Upper lobe of right lung (tissue), 1 donor: ENCODE data around the gene MTAP. TPM values are rescaled to one million over a fixed set of nuclear protein-coding genes. Genes with fewer than 3 reads are reported as not detected.
A peak's percentile ranks its signal among the peaks of the same experiment; 100 is the strongest.

ENCODE experiments used
- ATAC-seq: fragments of 200-7000 bp; cut with Tn5 transposase; one replicate; pipeline ENCODE4 v1.9.1; 2020; ENCODE audit warnings: mild to moderate bottlenecking, moderate library complexity
- DNase-seq: peaks from one replicate; pipeline ENCODE4 v3.0.0-alpha.2; 2020
- H3K27ac ChIP-seq: fragments of 200-600 bp; one replicate; pipeline ENCODE4 v1.8.0; 2022
- H3K27me3 ChIP-seq: fragments of 200-600 bp; one replicate; pipeline ENCODE4 v1.8.0; 2022; ENCODE audit warnings: mild to moderate bottlenecking
- H3K36me3 ChIP-seq: fragments of 200-600 bp; one replicate; pipeline ENCODE4 v1.8.0; 2022
- H3K4me1 ChIP-seq: fragments of 200-600 bp; one replicate; pipeline ENCODE4 v1.8.0; 2022
- H3K4me3 ChIP-seq: fragments of 200-600 bp; one replicate; pipeline ENCODE4 v1.8.0; 2022; ENCODE audit warnings: mild to moderate bottlenecking
- H3K9me3 ChIP-seq: fragments of 200-600 bp; one replicate; pipeline ENCODE4 v1.8.0; 2022
- intact Hi-C: fragments of 100-400 bp; cut with DNase I; formaldehyde crosslinking; loops from one replicate; pipeline ENCODE4 v1.11.0; 2022
- total RNA-seq: library from RNA; stranded (reverse); fragmentation: NEBNext Ultra II Directional; extraction: Animal tissue kit (Norgen Biotek cat#: 25700); gene quantifications from one replicate; pipeline ENCODE4 v1.2.1, GENCODE V29; 2021
- TF ChIP-seq, protein P1 (sequence below): fragments of 200-600 bp; IDR thresholded peaks from one replicate; pipeline ENCODE4 v1.8.0; 2022; ENCODE audit warnings: antibody characterized with exemption
- donor health status: DM: no; HTN: yes; CAD: no; lungs with severe emphysema.

MTAP gene
- total RNA-seq, 1 donor from 2014 or later = 40.6 TPM

DNA sequence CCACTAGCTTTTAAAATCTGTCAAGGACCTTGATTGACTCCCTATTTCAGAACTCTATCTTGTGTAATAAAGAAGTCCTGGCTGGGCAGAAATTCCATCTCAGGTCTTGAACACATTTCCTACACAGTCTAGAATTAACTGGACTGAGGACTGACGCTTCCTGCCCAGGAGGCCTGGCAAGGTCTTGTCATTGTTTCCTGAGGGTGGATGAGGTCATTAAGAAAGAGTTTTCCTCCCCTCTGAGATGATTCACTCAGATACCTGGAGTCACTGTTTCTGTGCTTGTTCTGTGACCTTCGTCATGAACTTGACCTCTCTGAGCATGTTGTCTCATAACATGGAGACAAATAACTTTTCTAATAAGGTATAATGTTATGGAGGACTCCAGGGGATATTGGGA lies 10.0 kb downstream of the MTAP start:
- Histone ChIP-seq H3K36me3 (peaks cover 55% of the 10 kb centered on the region), H3K27me3 (no peaks in the 10 kb centered on the region), H3K9me3 (no peaks in the 10 kb centered on the region), H3K4me1 (peaks cover 11% of the 10 kb centered on the region), H3K27ac (no peak overlapping the region), H3K4me3 (no peak overlapping the region)
- intact Hi-C loops = loop anchor here (5.0 to 10.0 kb wide), 2 partner anchors 192 to 430 kb away; partner anchors contain the start of gene CDKN2B
- no peak for ATAC-seq
- no peak for DNase-seq
- TF ChIP-seq, protein P1, sequence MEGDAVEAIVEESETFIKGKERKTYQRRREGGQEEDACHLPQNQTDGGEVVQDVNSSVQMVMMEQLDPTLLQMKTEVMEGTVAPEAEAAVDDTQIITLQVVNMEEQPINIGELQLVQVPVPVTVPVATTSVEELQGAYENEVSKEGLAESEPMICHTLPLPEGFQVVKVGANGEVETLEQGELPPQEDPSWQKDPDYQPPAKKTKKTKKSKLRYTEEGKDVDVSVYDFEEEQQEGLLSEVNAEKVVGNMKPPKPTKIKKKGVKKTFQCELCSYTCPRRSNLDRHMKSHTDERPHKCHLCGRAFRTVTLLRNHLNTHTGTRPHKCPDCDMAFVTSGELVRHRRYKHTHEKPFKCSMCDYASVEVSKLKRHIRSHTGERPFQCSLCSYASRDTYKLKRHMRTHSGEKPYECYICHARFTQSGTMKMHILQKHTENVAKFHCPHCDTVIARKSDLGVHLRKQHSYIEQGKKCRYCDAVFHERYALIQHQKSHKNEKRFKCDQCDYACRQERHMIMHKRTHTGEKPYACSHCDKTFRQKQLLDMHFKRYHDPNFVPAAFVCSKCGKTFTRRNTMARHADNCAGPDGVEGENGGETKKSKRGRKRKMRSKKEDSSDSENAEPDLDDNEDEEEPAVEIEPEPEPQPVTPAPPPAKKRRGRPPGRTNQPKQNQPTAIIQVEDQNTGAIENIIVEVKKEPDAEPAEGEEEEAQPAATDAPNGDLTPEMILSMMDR = no peak

- ATAC-seq = peak; percentile 91
- DNase-seq = peak; percentile 83
- Histone ChIP-seq H3K27me3 (no peaks in the 10 kb centered on the region), H3K4me3 (no peak overlapping the region), H3K9me3 (no peaks in the 10 kb centered on the region), H3K27ac (no peak overlapping the region), H3K4me1 (peaks cover 11% of the 10 kb centered on the region), H3K36me3 (peaks cover 62% of the 10 kb centered on the region)
- intact Hi-C loops = loop anchor here (5.0 to 10.0 kb wide), 2 partner anchors 192 to 429 kb away; partner anchors contain the start of gene CDKN2B
- TF ChIP-seq, protein P1 = peak; percentile 92
Observed at GRCh38 chr9:21812946-21813568, 10.6 kb downstream of the MTAP start.

- intact Hi-C loops = loop anchor here (5.0 to 10.0 kb wide), 2 partner anchors 191 to 428 kb away; partner anchors contain the start of gene CDKN2B
- H3K4me1 ChIP-seq = peaks cover 11% of the 10 kb centered on the region
- ATAC-seq = peak; percentile 73
- no peak overlapping the region for H3K27ac ChIP-seq
- DNase-seq = no peak
- H3K9me3 ChIP-seq = no peaks in the 10 kb centered on the region
- TF ChIP-seq, protein P1 = peak; percentile 79
- no peaks in the 10 kb centered on the region for H3K27me3 ChIP-seq
- no peak overlapping the region for H3K4me3 ChIP-seq
- H3K36me3 ChIP-seq = peaks cover 67% of the 10 kb centered on the region
Observed at GRCh38 chr9:21813575-21814473, 11.4 kb downstream of the MTAP start.

DNA sequence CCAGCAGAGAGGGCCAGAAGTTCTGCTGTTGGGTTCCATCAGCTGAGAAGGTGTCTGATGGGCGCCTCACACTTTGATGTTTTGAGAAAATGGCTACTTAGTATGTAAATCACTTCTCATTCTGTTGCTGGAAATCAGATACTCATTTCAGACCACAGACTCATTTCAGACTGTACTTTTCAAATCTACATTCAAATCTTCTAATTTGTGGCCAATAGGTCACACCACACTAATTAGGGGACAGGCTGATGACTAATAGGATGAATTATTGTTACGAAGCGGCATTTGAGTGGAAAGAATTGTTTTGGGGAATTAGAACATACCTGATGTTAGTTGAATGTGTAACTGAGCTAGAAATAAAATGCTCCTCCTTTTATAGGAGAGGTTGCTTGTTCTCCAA lies 13.2 kb downstream of the MTAP start:
- H3K27ac ChIP-seq = no peak overlapping the region
- DNase-seq = no peak
- H3K36me3 ChIP-seq = peaks cover 59% of the 10 kb centered on the region
- ATAC-seq = no peak
- peaks cover 11% of the 10 kb centered on the region for H3K4me1 ChIP-seq
- no peaks in the 10 kb centered on the region for H3K9me3 ChIP-seq
- H3K27me3 ChIP-seq = no peaks in the 10 kb centered on the region
- no peak overlapping the region for H3K4me3 ChIP-seq
- intact Hi-C loops = loop anchor here (10.0 kb wide), 1 partner anchor 189 kb away; the partner anchor contains the start of gene CDKN2B
- TF ChIP-seq, protein P1 = no peak

DNA sequence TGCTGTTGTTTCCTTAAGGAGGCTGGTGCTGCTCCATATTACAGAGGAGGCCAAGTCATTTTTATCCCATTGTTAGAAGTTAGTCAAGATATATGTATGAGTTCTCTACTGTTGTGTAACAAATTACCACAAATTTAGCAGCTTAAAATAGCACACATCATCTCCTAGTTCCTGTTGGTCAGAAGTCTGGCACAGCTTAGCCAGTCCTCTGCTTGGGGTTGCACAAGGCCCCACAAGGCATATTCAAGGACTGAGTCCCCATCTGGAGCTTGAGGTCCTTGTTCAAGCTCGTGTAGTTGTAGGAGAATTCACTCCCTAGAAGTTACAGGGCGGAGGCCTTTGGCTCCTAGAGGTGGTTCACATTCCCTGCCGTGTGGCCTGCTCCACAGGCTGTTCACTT lies 14.7 kb downstream of the MTAP start:
- no peak for DNase-seq
- H3K36me3 ChIP-seq = peaks cover 49% of the 10 kb centered on the region

More for the DNA sequence above, 14.7 kb downstream of the MTAP start:
- H3K9me3 ChIP-seq = no peaks in the 10 kb centered on the region
- H3K4me1 ChIP-seq = peaks cover 11% of the 10 kb centered on the region
- no peaks in the 10 kb centered on the region for H3K27me3 ChIP-seq
- ATAC-seq = peak; percentile 69
- H3K27ac ChIP-seq = no peak overlapping the region
- intact Hi-C loops = loop anchor here (10.0 kb wide), 1 partner anchor 188 kb away; the partner anchor contains the start of gene CDKN2B
- no peak overlapping the region for H3K4me3 ChIP-seq
- TF ChIP-seq, protein P1 = no peak
